Activated CD4-positive, alpha-beta T cell treated with anti-CD3 and anti-CD28 coated beads, Interleukin-2, amount 50 U/mL, for 1 hour (primary cell): ENCODE results near the gene STKLD1.
A peak's percentile ranks its signal among the peaks of the same experiment; 100 is the strongest.
"Not testable (repeated sequence)": the region's sequence is repeated elsewhere in the genome, so short reads cannot be mapped to it uniquely, and the experiment has no call there.

Experiments used
- DNase-seq: peaks from one replicate; pipeline ENCODE4 v3.0.0-alpha.2; 2020

Gene STKLD1

DNA sequence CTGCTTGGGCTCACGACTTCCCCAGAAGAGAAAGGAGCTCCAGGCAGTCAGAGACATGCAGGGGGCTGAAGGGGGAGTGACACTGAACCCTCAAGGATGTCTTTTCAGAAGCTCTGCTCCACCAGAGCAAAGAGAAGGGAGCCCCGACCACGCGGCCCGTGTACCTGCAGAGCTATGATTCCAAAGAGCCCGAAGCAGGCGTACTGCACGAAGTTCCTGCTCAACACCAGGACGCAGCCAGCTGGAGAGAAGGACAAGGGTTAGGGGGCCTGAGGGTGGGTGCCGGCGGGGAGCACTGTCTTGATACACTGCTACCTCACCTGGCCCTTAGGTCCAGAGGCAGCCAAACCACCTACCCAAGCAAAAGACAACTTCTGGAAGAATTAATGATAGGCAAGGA is 9.7 kb upstream of the STKLD1 start:
- DNase-seq = no peak

DNA sequence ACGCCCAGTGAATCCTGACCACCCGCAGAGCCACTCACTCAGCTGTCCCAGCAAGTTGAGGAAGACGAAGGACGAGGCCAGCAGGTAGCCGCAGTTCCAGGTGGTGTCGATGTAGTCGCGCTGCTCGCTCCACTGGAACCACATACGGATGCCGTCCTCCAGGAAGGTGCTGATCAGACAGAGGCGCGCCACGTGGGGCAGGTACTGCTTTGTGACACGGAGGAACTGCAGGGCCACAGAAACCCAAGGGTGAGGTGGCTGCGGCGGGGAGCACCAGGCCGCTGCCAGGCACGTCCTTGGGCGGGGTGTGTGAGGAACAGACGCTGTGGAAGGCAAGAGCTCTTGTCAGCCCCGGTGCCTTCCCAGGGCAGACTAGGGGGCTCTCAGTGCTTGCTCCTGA is 8.9 kb upstream of the STKLD1 start:
- no peak for DNase-seq

DNA sequence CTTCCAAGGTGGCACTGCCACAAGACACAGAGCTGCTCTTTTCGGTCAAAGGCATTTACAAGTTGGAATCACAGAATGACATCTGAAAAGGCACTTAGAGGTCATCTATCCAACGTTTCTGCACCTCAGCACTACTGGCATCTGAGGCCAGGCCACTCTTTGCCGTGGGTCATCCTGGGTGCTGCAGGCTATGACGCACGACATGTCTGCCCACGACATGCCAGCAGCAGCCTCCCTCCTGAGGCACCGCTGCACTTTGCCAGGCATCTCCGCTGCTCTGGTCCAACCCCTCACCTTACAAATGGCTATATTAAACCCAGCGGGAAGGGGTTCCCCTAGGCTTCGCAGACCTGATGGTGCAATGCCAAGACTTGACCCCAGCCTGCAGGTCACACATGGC is 8.4 kb upstream of the STKLD1 start:
- DNase-seq = no peak

DNA sequence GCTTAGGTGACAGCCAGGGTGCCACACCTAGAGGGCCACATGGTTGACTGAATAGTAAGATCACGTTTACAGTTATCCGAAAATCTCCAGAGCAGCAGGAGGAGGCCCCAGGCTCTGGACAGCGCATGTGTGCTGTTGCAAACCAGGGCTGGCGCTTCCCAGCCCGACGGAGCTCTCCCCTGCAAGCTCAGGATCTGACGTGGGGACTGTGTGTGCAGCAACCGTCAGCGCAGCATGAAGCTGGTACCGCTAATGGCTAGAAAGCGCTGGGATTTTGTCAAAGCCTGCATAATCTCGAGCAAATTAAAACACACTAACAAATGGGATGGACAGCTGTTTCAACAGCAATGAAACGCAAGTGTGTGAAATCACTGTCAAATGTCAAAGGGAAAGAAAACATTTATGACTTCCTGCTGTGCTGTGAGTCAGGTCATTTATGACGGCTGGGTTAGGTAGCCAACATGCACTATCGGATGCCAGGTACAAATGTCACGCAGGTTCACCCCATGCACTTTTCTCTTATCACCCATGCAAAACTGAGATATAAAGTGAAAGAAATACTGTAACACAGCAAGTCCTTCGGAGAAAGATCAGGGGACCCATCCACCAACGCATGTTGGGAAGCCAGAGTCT is 7.8 kb upstream of the STKLD1 start:
- DNase-seq = no peak

DNA sequence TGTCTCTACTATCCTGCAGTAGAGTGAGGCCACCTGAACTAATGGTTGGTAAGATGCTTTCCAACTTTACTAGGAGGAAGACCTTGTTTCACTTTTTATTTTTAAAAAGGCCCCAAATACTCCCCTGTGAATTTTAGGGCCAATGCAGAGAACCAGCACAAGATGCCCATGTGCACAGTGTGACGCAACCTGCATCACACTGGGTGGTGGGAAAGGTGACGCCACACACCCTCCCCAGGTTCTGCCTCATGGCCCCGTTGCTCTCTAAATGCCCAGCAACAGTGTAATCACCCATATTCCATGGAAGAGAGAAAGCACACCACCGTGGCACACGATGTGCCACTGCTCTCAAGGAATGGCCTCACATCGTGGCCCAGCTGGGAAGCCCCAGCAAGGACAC is 6.7 kb upstream of the STKLD1 start:
- no peak for DNase-seq

DNA sequence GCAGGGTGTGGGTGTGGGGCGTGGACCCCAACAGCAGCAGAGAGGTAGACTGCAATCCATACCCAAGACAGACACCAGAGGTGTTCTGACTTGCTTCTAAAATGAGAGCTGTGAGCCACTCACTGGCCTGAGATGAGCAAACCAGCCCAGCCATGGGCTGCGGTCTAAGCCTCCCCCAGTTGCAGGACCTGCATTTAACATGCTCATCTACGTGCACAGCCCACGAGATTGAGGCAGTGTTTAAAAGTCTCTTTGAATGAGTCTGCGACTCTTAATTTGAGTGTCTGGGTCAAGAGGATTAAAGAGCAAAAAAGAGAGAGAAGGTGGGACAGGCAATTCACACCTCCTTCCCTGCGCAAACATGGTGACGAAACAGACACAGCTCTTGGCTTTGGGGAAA is 6.2 kb upstream of the STKLD1 start:
- no peak for DNase-seq

DNA sequence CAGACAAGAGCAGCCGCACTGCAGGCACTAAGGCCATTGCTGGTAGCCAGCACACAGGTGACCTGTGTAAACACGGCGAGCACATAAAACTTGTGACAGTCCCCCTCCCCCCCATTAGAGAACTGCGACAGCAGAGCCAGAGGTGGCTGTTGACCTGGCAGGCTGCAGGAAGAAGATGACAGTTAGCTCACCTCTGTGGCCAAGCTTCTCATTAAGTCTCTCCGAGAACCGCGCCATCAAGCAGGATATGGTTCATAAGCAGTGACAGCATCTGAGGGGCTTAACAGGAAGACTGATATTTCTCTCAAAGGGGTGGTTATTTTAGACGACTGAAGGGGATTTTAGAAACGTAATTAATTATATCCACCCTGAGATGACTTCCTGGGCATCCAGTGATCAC is 5.5 kb upstream of the STKLD1 start:
- DNase-seq = peak; percentile 38

DNA sequence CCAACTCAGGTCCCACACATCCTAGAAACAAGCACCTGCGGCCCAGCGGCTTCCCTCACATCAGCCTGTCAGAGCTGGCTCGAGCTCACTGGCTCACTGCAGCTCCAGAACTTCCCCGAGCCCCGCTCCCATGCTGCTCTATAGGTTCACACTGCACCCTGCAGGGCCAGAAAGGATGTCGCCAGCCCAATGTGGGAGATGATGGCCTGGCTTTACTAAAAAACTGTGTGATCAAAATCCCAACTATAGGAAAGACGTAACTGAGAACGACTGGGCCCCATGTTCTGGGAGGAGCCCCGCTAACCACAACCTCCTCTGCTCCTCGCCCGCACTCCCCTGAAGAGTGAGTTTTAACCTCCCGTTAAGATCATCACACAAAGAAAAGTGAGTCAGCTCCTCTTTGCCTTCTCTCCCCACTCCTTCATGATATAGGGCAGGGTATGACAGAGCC is 4.9 kb upstream of the STKLD1 start:
- DNase-seq = peak; percentile 65

DNA sequence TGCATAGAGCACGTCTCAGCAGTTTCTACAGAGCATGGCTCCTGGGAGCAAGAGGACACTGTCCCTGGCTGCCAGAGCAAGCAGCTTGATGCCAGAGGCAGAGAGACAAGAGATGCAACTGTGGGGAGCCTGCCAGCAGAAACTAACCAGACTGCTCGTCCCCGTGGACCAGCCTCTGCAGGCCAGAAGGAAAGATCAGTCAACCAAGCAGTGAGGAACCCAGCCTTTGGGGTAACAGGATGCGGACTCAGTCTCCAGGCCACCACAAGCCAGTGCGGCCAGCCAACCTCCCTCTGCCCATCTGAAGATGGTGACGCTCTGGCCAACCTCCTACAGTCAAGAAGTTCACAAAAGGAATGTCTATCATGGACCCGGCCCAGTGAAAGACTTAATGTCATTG is 4.0 kb upstream of the STKLD1 start:
- DNase-seq = no peak

DNA sequence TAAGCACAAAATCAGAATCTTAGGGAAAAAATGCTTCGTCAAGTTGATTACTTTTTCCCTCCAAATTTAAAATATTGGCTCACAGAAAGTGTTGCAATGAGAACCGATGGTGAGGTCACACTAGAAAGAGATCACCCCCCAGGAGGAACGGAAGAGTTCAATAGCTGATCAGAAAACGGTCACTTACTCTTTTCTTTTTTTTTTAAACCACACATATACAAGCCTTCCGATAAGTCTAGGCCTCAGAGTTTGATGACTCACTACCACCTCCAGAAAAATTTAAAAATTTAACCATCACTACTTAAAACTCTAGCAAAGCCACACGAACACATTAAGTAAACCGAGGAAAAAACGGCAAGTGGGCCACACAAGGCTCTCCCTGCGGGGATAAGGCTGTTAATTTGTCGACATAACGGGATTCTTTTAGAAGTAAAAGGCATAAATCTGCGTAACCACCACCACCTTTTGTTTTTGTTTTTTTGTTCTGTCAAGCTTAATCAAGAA is 1.5 kb upstream of the STKLD1 start:
- DNase-seq = no peak

DNA sequence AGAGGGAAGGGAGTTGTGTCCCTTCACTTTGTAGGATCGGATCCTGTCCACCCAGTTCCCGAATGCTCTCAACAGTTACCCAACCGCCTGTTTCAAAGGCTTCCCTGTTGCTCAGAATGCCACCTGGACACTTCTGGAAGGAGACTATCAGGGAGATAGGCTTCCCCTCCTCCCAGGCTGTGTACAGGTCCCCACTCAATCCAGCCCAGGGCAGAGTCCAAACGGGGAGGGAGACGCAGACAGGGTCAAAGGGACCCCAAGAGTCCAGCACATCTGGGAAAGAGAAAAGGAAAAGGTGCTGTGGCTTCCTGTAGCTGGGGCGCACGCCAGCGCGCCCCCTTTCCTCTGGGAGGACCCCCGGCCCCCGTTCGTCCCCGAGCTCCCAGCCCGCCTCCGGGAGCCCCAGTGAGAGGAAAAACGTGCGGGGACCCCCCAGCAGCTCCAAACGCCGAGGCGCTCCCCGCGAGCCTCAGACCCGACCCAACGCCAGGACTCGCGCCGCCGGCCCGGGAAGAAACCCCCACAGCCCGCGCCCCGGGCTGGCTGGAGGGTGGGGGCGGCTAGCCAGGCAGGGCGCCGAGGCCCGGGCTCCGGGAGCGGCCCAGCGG is 946 bp upstream of the STKLD1 start:
- DNase-seq = no peak

DNA sequence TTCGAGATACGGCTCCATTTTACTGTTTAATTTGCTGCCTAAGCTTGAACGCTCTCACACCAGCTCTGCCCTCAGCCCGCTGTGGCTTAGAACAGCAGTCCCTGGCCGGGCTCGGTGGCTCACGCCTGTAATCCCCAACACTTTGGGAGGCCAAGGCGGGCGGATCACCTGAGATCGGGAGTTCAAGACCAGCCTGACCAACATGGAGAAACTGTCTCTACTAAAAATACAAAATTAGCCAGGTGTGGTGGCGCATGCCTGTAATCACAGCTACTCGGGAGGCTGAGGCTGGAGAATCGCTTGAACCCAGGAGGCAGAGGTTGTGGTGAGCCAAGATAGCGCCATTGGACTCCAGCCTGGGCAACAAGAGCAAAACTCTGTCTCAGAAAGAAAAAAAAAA is 1.1 kb downstream of the STKLD1 start:
- DNase-seq = not testable (repeated sequence)

DNA sequence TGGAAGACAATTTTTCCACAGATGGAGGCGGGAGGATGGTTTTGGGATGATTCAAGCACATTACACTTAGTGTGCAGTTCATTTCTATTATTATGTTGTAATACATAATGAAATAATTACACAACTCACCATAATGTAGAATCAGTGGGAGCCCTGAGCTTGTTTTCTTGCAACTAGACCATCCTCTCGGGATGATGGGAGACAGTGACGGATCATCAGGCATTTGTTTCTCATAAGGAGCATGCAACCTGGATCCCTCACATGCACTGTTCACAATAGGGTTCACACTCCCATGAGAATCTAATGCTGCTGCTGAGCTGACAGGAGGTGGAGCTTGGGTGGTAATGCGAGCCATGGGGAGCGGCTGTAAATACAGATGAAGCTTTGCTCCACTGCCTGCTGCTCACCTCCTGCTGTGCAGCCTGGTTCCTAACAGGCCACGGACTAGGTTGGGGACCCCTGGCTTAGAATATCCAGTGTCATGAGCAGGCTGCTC is 1.6 kb downstream of the STKLD1 start:
- DNase-seq = no peak

DNA sequence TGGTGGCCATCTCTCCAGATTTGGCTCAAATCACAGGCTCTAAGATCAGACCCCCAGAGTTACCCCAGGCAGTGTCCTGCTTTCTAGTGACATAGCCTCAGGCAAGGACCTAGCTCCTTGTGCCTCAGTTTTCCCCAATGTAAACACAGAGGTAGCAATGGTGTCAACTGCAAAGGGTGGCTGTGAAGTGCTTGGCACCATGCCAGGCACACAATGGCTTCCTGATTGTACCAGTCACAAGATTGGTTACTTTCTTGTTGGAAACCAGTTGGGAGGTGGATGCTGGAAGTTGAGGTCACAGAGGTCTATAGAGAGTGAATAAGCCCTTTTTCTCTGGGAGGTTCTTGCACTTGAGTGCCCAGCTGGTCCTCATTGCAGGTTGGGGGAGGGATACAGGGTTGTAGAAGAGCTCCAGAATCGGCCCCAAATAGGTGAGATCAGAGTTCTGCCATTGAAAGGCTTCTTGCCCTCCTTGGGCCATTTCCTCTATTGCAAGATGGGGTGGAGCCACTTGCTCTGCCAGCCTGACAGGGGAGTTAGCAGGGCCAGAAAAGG is 2.3 kb downstream of the STKLD1 start:
- DNase-seq = no peak

DNA sequence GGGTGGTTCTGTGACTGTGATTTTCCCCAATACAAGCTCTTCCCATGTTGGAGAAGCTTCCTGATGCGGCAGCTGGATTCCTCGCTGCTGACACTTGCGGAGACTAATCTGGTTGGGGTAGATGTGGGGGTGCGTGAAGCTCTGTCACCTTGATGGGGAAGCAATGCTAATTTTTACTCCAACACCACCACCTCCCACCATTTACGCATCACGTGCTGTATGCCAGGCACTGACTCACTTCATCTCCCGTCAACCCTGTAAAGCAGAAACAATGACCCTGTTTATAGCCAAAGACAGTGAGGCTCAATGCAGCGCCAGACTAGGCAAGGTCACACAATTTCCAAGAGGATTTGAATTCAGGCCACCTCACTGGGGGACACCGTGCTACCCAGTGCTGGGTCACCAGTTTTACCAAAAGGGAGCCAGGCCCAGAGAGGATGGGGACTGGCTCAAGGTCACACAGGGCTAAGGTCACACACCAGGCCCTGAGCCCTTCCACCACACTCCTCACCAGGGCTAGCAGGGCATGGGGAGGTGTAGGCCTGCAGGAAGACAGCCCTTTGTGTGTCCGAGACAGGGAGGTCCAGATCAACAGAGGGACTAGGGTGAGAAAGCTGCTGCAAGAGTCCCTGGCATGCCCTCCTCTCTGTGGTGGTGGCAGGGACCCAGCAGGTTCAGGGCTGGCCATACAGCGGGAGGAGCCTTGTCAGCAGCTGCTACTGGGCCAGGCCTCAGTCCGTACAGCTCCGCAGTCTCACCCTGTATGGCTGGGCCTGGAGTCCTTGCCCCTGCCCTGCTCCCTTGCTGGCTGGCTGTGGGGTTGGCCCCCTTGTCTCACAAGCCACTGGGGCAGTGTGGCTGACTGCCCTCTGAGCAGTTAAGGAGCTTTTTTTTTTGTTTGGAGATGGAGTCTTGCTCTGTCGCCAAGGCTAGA is 3.3 kb downstream of the STKLD1 start:
- DNase-seq = no peak

DNA sequence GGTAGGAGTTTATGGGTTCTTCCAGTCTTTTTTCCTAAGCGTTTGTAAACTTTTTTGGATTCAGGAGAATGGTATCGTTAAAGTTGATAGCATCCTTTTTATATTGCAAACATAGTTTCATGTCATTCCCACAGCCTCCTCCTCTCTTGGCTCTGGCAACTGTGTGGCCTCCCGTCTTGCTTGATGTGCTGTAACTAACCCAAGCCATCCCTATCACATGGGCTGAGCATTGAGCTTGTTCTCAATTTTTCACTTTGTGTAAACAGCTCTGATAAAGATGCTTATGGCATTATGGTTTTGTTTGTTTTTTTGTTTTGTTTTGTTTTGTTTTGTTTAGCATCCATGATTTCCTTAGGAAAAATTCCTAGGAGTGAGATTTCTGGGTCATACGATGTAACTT is 4.6 kb downstream of the STKLD1 start:
- DNase-seq = no peak

DNA sequence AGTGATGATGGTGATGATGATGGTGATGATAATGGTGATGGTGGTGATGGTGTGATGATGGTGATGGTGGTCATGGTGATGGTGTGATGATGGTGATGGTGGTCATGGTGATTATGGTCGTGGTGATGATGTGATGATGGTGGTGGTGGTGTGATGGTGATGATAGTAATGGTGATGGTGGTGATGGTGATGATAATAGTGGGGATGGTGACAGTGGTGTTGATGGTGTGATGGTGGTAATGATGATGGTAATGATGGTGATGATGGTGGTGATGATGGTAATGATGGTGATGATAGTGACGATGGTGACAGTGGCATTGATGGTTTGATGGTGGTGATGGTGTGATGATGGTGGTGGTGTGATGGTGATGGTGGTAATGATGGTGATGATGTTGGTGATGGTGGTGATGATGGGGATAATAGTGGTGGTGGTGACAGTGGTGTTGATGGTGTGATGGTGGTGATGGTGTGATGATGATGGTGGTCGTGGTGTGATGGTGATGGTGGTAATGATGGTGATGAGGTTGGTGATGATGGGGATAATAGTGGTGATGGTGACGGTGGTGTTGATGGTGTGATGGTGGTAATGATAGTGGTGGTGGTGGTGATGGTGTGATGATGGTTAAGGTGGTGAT is 6.5 kb downstream of the STKLD1 start:
- no peak for DNase-seq

DNA sequence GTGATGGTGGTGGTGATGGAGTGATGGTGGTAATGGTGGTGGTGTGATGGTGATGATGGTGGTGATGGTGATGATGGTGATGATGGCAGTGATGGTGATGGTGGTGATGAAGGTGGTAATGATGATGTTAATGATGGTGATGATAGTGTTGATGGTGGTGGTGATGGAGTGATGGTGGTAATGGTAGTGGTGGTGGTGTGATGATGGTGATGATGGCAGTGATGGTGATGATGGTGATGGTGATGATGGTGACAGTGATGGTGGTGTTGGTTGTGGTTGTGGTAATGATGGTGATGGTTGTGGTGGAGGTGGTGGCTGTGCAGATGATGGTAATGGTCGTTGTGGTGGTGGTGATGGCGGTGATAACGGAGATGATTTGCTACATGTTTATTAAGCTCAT is 7.3 kb downstream of the STKLD1 start:
- DNase-seq = no peak

DNA sequence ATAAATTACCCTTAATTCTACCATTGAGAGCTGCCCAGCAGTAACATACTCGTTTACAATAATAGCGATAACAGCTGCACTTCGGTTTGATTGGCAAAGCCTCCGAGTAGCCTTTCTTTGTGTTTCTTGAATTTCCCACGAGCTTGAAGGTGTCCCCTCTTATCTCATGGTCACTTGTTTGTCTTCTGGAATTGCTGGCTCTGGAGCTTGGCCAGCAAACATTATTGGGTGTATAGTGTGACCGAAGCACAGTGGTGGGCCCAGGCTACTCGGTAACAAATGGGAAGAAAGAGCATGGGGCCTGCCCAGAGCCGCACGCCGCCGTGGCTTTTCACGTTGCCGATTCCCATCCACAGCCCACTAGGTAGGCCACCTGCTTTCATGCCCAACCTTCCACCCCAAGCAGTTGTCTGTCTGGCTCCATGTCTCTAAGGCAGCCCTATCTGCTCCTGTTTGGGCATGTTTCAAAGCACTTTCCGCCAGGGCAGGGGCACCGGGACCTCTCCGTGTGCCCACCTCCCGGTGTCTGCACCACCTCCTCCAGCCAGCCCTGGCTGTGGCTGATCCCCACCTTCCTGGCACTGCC is 8.7 kb downstream of the STKLD1 start:
- DNase-seq = no peak

DNA sequence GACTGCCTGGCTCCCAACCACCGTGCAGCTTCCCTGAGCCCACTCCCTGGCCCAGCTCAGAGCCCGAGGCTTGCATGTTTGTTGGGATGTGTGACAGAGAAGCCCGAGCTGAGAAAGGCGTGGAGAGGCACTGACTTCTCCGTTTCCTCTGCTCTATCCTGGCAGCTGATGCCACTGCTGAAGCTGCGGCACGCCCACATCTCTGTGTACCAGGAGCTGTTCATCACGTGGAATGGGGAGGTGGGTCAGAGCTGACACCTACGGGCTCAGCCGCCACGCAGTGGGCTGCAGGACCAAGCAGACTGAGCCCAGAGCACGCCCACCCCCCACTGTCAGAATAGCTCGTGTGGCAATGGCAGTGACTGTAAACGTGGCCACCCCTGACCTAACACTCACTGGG is 9.3 kb downstream of the STKLD1 start:
- DNase-seq = no peak

DNA sequence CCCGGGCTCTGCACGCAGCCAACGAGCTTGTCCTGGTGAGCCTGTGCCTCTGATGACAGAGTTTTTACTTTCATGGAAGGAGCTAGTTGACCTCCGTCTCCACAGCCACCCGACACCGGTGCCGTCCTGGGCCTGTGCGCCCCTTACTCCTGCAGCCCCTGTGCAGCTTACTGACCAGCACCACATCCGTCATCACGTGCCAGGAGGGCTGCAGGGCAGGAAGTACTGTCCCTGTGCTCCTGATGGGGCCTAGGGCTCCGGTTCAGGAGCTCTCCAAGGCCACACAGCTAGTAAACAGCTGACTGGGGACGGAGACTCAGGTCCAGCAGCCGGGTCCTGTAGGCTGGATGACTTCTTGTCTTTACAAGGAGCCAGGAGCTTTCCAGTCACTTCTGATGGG is 10.2 kb downstream of the STKLD1 start:
- DNase-seq = no peak

DNA sequence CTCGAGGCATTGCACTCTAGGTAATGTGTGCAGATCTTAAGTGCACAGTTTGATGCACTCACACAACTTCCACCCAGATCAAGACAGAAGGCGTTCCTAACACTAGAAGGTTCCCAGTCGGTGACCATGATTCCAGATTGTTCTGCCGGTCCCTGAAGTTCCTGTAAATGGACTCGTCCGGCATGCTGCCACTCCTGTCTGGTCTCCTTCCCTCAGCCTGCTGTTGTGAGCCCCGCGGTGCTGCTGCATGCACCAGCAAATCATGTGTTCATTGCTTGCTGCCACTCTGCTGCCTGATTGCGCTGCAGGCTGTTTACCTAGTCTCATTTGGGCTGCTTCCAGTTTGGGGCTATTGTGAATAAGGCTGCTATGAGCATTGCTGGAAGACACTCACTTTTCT is 11.5 kb downstream of the STKLD1 start:
- no peak for DNase-seq
